ENCODE measurements around the gene TPRG1L. TPM values are rescaled to one million over a fixed set of nuclear protein-coding genes. Genes with fewer than 3 reads are reported as not detected.

The TPRG1L gene
- total and polyA plus RNA-seq, 2 of the 4 experiments (the other 2 are of a cell fraction) = 25.3 to 39.5 TPM

GRCh38 chr1:3581296-3582036 lies 43.3 kb upstream of the TPRG1L start:
- dilution Hi-C loops (cut with HindIII; ENCODE audit: low sequenced_read_pairs, unreplicated experiment) (no loop called here), in situ Hi-C loops (cut with MboI; ENCODE audit: low sequenced_read_pairs) (no loop called here)
- DNase-seq = no peak

More at GRCh38 chr1:3581296-3582036, 43.3 kb upstream of the TPRG1L start:
- peaks cover 2% of the 10 kb centered on the region for H3K9me3 ChIP-seq (ENCODE audit: control insufficient read depth, insufficient read depth, low read length)
- H2BK15ac ChIP-seq (ENCODE audit: low read depth, low read length) = no peak overlapping the region
- no peak overlapping the region for H3K56ac ChIP-seq (ENCODE audit: extremely low read depth, insufficient read depth, low read length)
- H3K79me1 ChIP-seq (ENCODE audit: low read depth in 1 of 2, low read length in 2 of 2) = no peaks in the 10 kb centered on the region
- no peak overlapping the region for H2AFZ ChIP-seq (replicated peaks; ENCODE audit: low read length, poor library complexity)
- POLR2A ChIA-PET (ENCODE audit: unreplicated experiment) = no interaction called here
- intact Hi-C loops (cut with micrococcal nuclease) = no loop called here
- no peak overlapping the region for H4K8ac ChIP-seq (ENCODE audit: low read depth in 2 of 2, low read length in 2 of 2)
- no peaks in the 10 kb centered on the region for H3K9me1 ChIP-seq (ENCODE audit: insufficient read depth, low read length)
- H3K36me3 ChIP-seq (ENCODE audit: control insufficient read depth, insufficient read depth, low read length) = no peaks in the 10 kb centered on the region
- no peak overlapping the region for H3K4ac ChIP-seq (ENCODE audit: low read depth, low read length)
- no peak overlapping the region for H3K14ac ChIP-seq (replicated peaks; ENCODE audit: low read depth, low read length)
- no peak overlapping the region for H3K9ac ChIP-seq (ENCODE audit: low read depth, low read length)
- TF ChIP-seq, protein P1, sequence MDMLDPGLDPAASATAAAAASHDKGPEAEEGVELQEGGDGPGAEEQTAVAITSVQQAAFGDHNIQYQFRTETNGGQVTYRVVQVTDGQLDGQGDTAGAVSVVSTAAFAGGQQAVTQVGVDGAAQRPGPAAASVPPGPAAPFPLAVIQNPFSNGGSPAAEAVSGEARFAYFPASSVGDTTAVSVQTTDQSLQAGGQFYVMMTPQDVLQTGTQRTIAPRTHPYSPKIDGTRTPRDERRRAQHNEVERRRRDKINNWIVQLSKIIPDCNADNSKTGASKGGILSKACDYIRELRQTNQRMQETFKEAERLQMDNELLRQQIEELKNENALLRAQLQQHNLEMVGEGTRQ (IDR thresholded peaks at IDR 0.05; ENCODE audit: low read depth, low read length) = no peak
- TF ChIP-seq, protein P2, sequence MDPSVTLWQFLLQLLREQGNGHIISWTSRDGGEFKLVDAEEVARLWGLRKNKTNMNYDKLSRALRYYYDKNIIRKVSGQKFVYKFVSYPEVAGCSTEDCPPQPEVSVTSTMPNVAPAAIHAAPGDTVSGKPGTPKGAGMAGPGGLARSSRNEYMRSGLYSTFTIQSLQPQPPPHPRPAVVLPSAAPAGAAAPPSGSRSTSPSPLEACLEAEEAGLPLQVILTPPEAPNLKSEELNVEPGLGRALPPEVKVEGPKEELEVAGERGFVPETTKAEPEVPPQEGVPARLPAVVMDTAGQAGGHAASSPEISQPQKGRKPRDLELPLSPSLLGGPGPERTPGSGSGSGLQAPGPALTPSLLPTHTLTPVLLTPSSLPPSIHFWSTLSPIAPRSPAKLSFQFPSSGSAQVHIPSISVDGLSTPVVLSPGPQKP (IDR thresholded peaks at IDR 0.05; ENCODE audit: borderline replicate concordance, low read depth, low read length) = no peak
- TF ChIP-seq RCOR1 (IDR thresholded peaks at IDR 0.05; ENCODE audit: insufficient replicate concordance, low read length) = no peak
- TF ChIP-seq CHD1 (IDR thresholded peaks at IDR 0.05; ENCODE audit: low read depth, low read length) = no peak
- no peak for TF ChIP-seq CTCF (conservative IDR thresholded peaks at IDR 0.05; ENCODE audit: low read depth, low read length)
- TF ChIP-seq FOS (IDR thresholded peaks at IDR 0.05; ENCODE audit: low read depth, low read length) = no peak
- no peak for TF ChIP-seq SMC3 (IDR thresholded peaks at IDR 0.05; ENCODE audit: low read depth, low read length)
- TF ChIP-seq MXI1 (IDR thresholded peaks at IDR 0.05; ENCODE audit: borderline replicate concordance, low read depth, low read length) = no peak
- no peak for TF ChIP-seq MAFK (IDR thresholded peaks at IDR 0.05; ENCODE audit: low read depth, low read length)
- no peak for TF ChIP-seq RAD21 (IDR thresholded peaks at IDR 0.05; ENCODE audit: low read length)
- no peak for TF ChIP-seq NFE2L2 (IDR thresholded peaks at IDR 0.05; ENCODE audit: low read depth, low read length)
- no peak for TF ChIP-seq POLR2A (IDR thresholded peaks at IDR 0.05; ENCODE audit: low read depth, low read length)
- TF ChIP-seq RFX5 (IDR thresholded peaks at IDR 0.05; ENCODE audit: low read depth, low read length) = no peak
- no peak for TF ChIP-seq MAZ (IDR thresholded peaks at IDR 0.05; ENCODE audit: borderline replicate concordance, low read depth, low read length)
- TF ChIP-seq BHLHE40 (IDR thresholded peaks at IDR 0.05; ENCODE audit: low read depth, low read length) = no peak
- no TSS peak for BruUV-seq (replicated peaks)
- H3K4me3 ChIP-seq (ENCODE audit: insufficient read depth, low read depth, low read length) = no peak overlapping the region
- H2BK120ac ChIP-seq (ENCODE audit: low read depth, low read length) = no peak overlapping the region
- 42% methylated on average over 8 of the region's 16 CpGs; no CpG with 5 or more reads in 1 of the 2 experiments for WGBS, 2 experiments (ENCODE audit: extremely low coverage in 2 of 2, insufficient read length in 1 of 2)
- peaks cover 2% of the 10 kb centered on the region; the same call in 1 of the 2 replicates for H3K27me3 ChIP-seq (ENCODE audit: control insufficient read depth, insufficient read depth, low read length)
- peaks cover 2% of the 10 kb centered on the region; the same call in 1 of the 2 replicates for H3K4me1 ChIP-seq (ENCODE audit: control insufficient read depth, insufficient read depth, low read length)
- H2BK5ac ChIP-seq (ENCODE audit: low read depth, low read length, poor library complexity, severe bottlenecking) = no peak overlapping the region
- no peak overlapping the region for H4K5ac ChIP-seq (ENCODE audit: low read depth, low read length)
- H3K23ac ChIP-seq (ENCODE audit: low read depth, low read length) = no peak overlapping the region
- CTCF ChIA-PET = no interaction called here
- no peak for ATAC-seq (ENCODE audit: low read depth)
- H2AK9ac ChIP-seq (replicated peaks; ENCODE audit: low read depth, low read length, poor library complexity) = no peak overlapping the region
- no peak overlapping the region for H2AK5ac ChIP-seq (ENCODE audit: low read depth, low read length)
- H2BK20ac ChIP-seq (ENCODE audit: low read depth, low read length) = no peak overlapping the region
- no peak overlapping the region for H4K91ac ChIP-seq (ENCODE audit: insufficient read depth, low read depth, low read length)
- no peaks in the 10 kb centered on the region for H4K20me1 ChIP-seq (ENCODE audit: insufficient read depth, low read length)
- H3K4me2 ChIP-seq (ENCODE audit: low read depth, low read length) = no peak overlapping the region
- no peak overlapping the region for H3K18ac ChIP-seq (ENCODE audit: low read depth, low read length)
- H3K27ac ChIP-seq (ENCODE audit: insufficient read depth, low read length) = no peak overlapping the region

Measured in IMR-90 (cell line).